HG02981 (cell line): ENCODE measurements around the gene OBI1.

Experiments used
- ATAC-seq: cut with Tn5 transposase; IDR thresholded peaks from one replicate; pipeline ENCODE4 v1.9.1; 2021; ENCODE audit warnings: mild to moderate bottlenecking, moderate library complexity; ENCODE audit not compliant: unreplicated experiment

OBI1 gene

GRCh38 chr13:78593129-78593528 lies 65.8 kb downstream of the OBI1 start:
- no peak for ATAC-seq

GRCh38 chr13:78592584-78592983 lies 66.4 kb downstream of the OBI1 start:
- ATAC-seq, result no peak

GRCh38 chr13:78589206-78589605 lies 69.7 kb downstream of the OBI1 start:
- no peak for ATAC-seq

- no peak for ATAC-seq
Measured at GRCh38 chr13:78587395-78587794, 71.6 kb downstream of the OBI1 start.

- ATAC-seq, result no peak
Measured at GRCh38 chr13:78586706-78587105, 72.2 kb downstream of the OBI1 start.

GRCh38 chr13:78576261-78576660 lies 82.7 kb downstream of the OBI1 start:
- ATAC-seq, result no peak

GRCh38 chr13:78572459-78572858 lies 86.5 kb downstream of the OBI1 start:
- no peak for ATAC-seq

- ATAC-seq, result no peak
Measured at GRCh38 chr13:78569029-78569428, 89.9 kb downstream of the OBI1 start.

GRCh38 chr13:78566631-78567030 lies 92.3 kb downstream of the OBI1 start:
- ATAC-seq, result no peak
